SU-DHL-6 (cell line): Measurements from ENCODE around the gene PDLIM5.

Experiments used
- CTCF ChIP-seq: fragments of 200-600 bp; sonication (generic); IDR thresholded peaks from one replicate; pipeline ENCODE4 v1.5.1; 2017; ENCODE audit warnings: antibody characterized with exemption, mild to moderate bottlenecking, low read length, moderate library complexity; ENCODE audit not compliant: insufficient read depth, poor library complexity, severe bottlenecking
- EZH2phosphoT487 ChIP-seq: fragments of 200-600 bp; sonication (generic), shearing (Covaris generic); conservative IDR thresholded peaks from 2 replicates; pipeline ENCODE4 v1.6.1; 2018; ENCODE audit warnings: mild to moderate bottlenecking, antibody characterized with exemption, low read length, moderate library complexity, mixed read lengths

- TF ChIP-seq CTCF = no peak
- no peak for TF ChIP-seq EZH2phosphoT487
Measured at GRCh38 chr4:94409375-94409679, 42.4 kb upstream of the PDLIM5 start.
